ENCODE measurements around the gene SAMD3. TPM values are rescaled to one million over a fixed set of nuclear protein-coding genes. Genes with fewer than 3 reads are reported as not detected.
"Not testable (repeated sequence)": the region's sequence is repeated elsewhere in the genome, so short reads cannot be mapped to it uniquely, and the experiment has no call there.

Gene SAMD3
- total RNA-seq, 1 experiment from 2014 or later, result not detected

GRCh38 chr6:130244728-130245127 lies 22.0 kb upstream of the SAMD3 start:
- Mint-ChIP-seq H3K27ac (ENCODE audit: unreplicated experiment) (no peak overlapping the region), H3K4me1 (ENCODE audit: low read depth, unreplicated experiment) (no peaks in the 10 kb centered on the region), H3K27me3 (ENCODE audit: unreplicated experiment) (no peaks in the 10 kb centered on the region), H3K4me3 (ENCODE audit: low read depth, unreplicated experiment) (no peak overlapping the region), H3K36me3 (ENCODE audit: insufficient read depth, unreplicated experiment) (no peaks in the 10 kb centered on the region), H3K9me3 (ENCODE audit: low read depth, unreplicated experiment) (no peaks in the 10 kb centered on the region)
- intact Hi-C loops (cut with micrococcal nuclease; ENCODE audit: unreplicated experiment), result loop anchor here (5.0 kb wide), 1 partner anchor 38 kb away; no protein-coding TSS in a partner anchor
- CTCF ChIA-PET, result no interaction called here
- BruUV-seq (replicated peaks), result no TSS peak
- no peak for DNase-seq
- no peak for TF ChIP-seq CTCF (IDR thresholded peaks at IDR 0.05; ENCODE audit: unreplicated experiment)

- no peaks in the 10 kb centered on the region for H3K36me3 Mint-ChIP-seq (ENCODE audit: insufficient read depth, unreplicated experiment)
- H3K9me3 Mint-ChIP-seq (ENCODE audit: low read depth, unreplicated experiment), result no peaks in the 10 kb centered on the region
- intact Hi-C loops (cut with micrococcal nuclease; ENCODE audit: unreplicated experiment), result loop anchor here (5.0 kb wide), 1 partner anchor 42 kb away; no protein-coding TSS in a partner anchor
- no peak overlapping the region for H3K27ac Mint-ChIP-seq (ENCODE audit: unreplicated experiment)
- no peaks in the 10 kb centered on the region for H3K27me3 Mint-ChIP-seq (ENCODE audit: unreplicated experiment)
- no peak for DNase-seq
- H3K4me3 Mint-ChIP-seq (ENCODE audit: low read depth, unreplicated experiment), result no peak overlapping the region
- no peak for TF ChIP-seq CTCF (IDR thresholded peaks at IDR 0.05; ENCODE audit: unreplicated experiment)
- CTCF ChIA-PET, result no interaction called here
- no peaks in the 10 kb centered on the region for H3K4me1 Mint-ChIP-seq (ENCODE audit: low read depth, unreplicated experiment)
- BruUV-seq (replicated peaks), result no TSS peak
Measured at GRCh38 chr6:130240232-130240631, 17.5 kb upstream of the SAMD3 start.

- Mint-ChIP-seq H3K36me3 (ENCODE audit: insufficient read depth, unreplicated experiment) (no peaks in the 10 kb centered on the region), H3K9me3 (ENCODE audit: low read depth, unreplicated experiment) (no peaks in the 10 kb centered on the region), H3K4me1 (ENCODE audit: low read depth, unreplicated experiment) (no peaks in the 10 kb centered on the region), H3K4me3 (ENCODE audit: low read depth, unreplicated experiment) (no peak overlapping the region), H3K27ac (ENCODE audit: unreplicated experiment) (no peak overlapping the region), H3K27me3 (ENCODE audit: unreplicated experiment) (no peaks in the 10 kb centered on the region)
- intact Hi-C loops (cut with micrococcal nuclease; ENCODE audit: unreplicated experiment), result loop anchor here (5.0 kb wide), 1 partner anchor 43 kb away; no protein-coding TSS in a partner anchor
- BruUV-seq (replicated peaks), result no TSS peak
- CTCF ChIA-PET, result no interaction called here
- DNase-seq, result no peak
- no peak for TF ChIP-seq CTCF (IDR thresholded peaks at IDR 0.05; ENCODE audit: unreplicated experiment)
Measured at GRCh38 chr6:130239755-130240154, 17.0 kb upstream of the SAMD3 start.

- Mint-ChIP-seq H3K9me3 (ENCODE audit: low read depth, unreplicated experiment) (no peaks in the 10 kb centered on the region), H3K4me3 (ENCODE audit: low read depth, unreplicated experiment) (no peak overlapping the region), H3K27ac (ENCODE audit: unreplicated experiment) (no peak overlapping the region), H3K36me3 (ENCODE audit: insufficient read depth, unreplicated experiment) (no peaks in the 10 kb centered on the region), H3K27me3 (ENCODE audit: unreplicated experiment) (no peaks in the 10 kb centered on the region), H3K4me1 (ENCODE audit: low read depth, unreplicated experiment) (no peaks in the 10 kb centered on the region)
- no peak for DNase-seq
- TF ChIP-seq CTCF (IDR thresholded peaks at IDR 0.05; ENCODE audit: unreplicated experiment), result no peak
- CTCF ChIA-PET, result interaction anchor here (0.6 kb wide), 1 partner anchor 781 kb away, joined by 3 read pairs; no protein-coding TSS in a partner anchor
- intact Hi-C loops (cut with micrococcal nuclease; ENCODE audit: unreplicated experiment), result no loop called here
- BruUV-seq (replicated peaks), result no TSS peak
Measured at GRCh38 chr6:130233330-130233729, 10.6 kb upstream of the SAMD3 start.

GRCh38 chr6:130230531-130230930 lies 7.8 kb upstream of the SAMD3 start:
- CTCF ChIA-PET; BruUV-seq (replicated peaks); H3K27me3 Mint-ChIP-seq (ENCODE audit: unreplicated experiment); H3K4me1 Mint-ChIP-seq (ENCODE audit: low read depth, unreplicated experiment); intact Hi-C loops (cut with micrococcal nuclease; ENCODE audit: unreplicated experiment); H3K27ac Mint-ChIP-seq (ENCODE audit: unreplicated experiment); H3K9me3 Mint-ChIP-seq (ENCODE audit: low read depth, unreplicated experiment); H3K36me3 Mint-ChIP-seq (ENCODE audit: insufficient read depth, unreplicated experiment); H3K4me3 Mint-ChIP-seq (ENCODE audit: low read depth, unreplicated experiment); DNase-seq: not testable (repeated sequence)
